Measurements from ENCODE around the gene FOXC2. TPM values are rescaled to one million over a fixed set of nuclear protein-coding genes. Genes with fewer than 3 reads are reported as not detected.

FOXC2 gene
- total RNA-seq, 4 donors from 2014 or later = 9.3 to 18.2 (median 14.1) TPM

DNA sequence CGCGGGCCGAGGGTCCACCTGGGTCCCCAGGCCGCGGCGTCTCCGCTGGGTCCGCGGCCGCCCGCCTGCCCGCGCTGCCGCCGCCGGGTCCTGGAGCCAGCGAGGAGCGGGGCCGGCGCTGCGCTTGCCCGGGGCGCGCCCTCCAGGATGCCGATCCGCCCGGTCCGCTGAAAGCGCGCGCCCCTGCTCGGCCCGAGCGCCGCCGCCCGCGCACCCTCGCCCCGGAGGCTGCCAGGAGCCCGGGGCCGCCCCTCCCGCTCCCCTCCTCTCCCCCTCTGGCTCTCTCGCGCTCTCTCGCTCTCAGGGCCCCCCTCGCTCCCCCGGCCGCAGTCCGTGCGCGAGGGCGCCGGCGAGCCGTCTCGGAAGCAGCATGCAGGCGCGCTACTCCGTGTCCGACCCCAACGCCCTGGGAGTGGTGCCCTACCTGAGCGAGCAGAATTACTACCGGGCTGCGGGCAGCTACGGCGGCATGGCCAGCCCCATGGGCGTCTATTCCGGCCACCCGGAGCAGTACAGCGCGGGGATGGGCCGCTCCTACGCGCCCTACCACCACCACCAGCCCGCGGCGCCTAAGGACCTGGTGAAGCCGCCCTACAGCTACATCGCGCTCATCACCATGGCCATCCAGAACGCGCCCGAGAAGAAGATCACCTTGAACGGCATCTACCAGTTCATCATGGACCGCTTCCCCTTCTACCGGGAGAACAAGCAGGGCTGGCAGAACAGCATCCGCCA lies 504 bp downstream of the FOXC2 start:
- no peaks in the 10 kb centered on the region for H3K9me3 ChIP-seq
- peak overlapping the region; percentile 42 to 60 (median 46) for H3K4me3 ChIP-seq
- H3K4me1 ChIP-seq = peaks cover 0 to 35% (median 2%) of the 10 kb centered on the region in 4 donors
- no peaks in the 10 kb centered on the region for H3K36me3 ChIP-seq
- WGBS, 2 donors = 0% methylated on average over 42 to 45 of the region's 88 CpGs
- H3K27ac ChIP-seq = peak overlapping the region; percentile 53 to 79 (median 74)
- DNase-seq (ENCODE audit: low spot score in 2 of 2) = no peak
- peaks cover 0 to 75% of the 10 kb centered on the region in 2 donors for H3K27me3 ChIP-seq
- TF ChIP-seq POLR2A (IDR thresholded peaks at IDR 0.05) (peak in 1 of 2 donors; percentile 28), EP300 (IDR thresholded peaks at IDR 0.05) (peak in 1 of 2 donors; percentile 14)
- TF ChIP-seq, protein P1, sequence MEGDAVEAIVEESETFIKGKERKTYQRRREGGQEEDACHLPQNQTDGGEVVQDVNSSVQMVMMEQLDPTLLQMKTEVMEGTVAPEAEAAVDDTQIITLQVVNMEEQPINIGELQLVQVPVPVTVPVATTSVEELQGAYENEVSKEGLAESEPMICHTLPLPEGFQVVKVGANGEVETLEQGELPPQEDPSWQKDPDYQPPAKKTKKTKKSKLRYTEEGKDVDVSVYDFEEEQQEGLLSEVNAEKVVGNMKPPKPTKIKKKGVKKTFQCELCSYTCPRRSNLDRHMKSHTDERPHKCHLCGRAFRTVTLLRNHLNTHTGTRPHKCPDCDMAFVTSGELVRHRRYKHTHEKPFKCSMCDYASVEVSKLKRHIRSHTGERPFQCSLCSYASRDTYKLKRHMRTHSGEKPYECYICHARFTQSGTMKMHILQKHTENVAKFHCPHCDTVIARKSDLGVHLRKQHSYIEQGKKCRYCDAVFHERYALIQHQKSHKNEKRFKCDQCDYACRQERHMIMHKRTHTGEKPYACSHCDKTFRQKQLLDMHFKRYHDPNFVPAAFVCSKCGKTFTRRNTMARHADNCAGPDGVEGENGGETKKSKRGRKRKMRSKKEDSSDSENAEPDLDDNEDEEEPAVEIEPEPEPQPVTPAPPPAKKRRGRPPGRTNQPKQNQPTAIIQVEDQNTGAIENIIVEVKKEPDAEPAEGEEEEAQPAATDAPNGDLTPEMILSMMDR (IDR thresholded peaks at IDR 0.05) = no peak

DNA sequence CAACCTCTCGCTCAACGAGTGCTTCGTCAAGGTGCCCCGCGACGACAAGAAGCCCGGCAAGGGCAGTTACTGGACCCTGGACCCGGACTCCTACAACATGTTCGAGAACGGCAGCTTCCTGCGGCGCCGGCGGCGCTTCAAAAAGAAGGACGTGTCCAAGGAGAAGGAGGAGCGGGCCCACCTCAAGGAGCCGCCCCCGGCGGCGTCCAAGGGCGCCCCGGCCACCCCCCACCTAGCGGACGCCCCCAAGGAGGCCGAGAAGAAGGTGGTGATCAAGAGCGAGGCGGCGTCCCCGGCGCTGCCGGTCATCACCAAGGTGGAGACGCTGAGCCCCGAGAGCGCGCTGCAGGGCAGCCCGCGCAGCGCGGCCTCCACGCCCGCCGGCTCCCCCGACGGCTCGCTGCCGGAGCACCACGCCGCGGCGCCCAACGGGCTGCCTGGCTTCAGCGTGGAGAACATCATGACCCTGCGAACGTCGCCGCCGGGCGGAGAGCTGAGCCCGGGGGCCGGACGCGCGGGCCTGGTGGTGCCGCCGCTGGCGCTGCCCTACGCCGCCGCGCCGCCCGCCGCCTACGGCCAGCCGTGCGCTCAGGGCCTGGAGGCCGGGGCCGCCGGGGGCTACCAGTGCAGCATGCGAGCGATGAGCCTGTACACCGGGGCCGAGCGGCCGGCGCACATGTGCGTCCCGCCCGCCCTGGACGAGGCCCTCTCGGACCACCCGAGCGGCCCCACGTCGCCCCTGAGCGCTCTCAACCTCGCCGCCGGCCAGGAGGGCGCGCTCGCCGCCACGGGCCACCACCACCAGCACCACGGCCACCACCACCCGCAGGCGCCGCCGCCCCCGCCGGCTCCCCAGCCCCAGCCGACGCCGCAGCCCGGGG lies 1.3 kb downstream of the FOXC2 start:
- Histone ChIP-seq H3K27me3 (peaks cover 0 to 83% of the 10 kb centered on the region in 2 donors), H3K4me1 (peaks cover 0 to 41% (median 2%) of the 10 kb centered on the region in 4 donors), H3K36me3 (no peaks in the 10 kb centered on the region), H3K9me3 (no peaks in the 10 kb centered on the region), H3K4me3 (peak overlapping the region; percentile 42 to 60 (median 46)), H3K27ac (peak overlapping the region; percentile 53 to 79 (median 74))
- 3 to 6% methylated on average over 18 to 65 of the region's 116 CpGs for WGBS, 2 donors
- no peak for DNase-seq (ENCODE audit: low spot score in 2 of 2)
- TF ChIP-seq POLR2A (IDR thresholded peaks at IDR 0.05) (no peak), EP300 (IDR thresholded peaks at IDR 0.05) (no peak)
- TF ChIP-seq, protein P1 (IDR thresholded peaks at IDR 0.05) = peak in 1 of 5 experiments; percentile 11

GRCh38 chr16:86568677-86569623 lies 2.3 kb downstream of the FOXC2 start:
- H3K9me3 ChIP-seq = no peaks in the 10 kb centered on the region
- 9% methylated on average over 33 of the region's 33 CpGs for whole genome bisulfite sequencing, 2 donors
- no peaks in the 10 kb centered on the region for H3K36me3 ChIP-seq
- no peak for TF ChIP-seq POLR2A (IDR thresholded peaks at IDR 0.05)
- TF ChIP-seq, protein P1 (IDR thresholded peaks at IDR 0.05) = no peak
- TF ChIP-seq EP300 (IDR thresholded peaks at IDR 0.05) = no peak
- peaks cover 0 to 92% of the 10 kb centered on the region in 2 donors for H3K27me3 ChIP-seq
- H3K4me1 ChIP-seq = peaks cover 0 to 42% (median 4%) of the 10 kb centered on the region in 4 donors
- peak overlapping the region; percentile 30 to 60 (median 46) for H3K4me3 ChIP-seq
- DNase-seq (ENCODE audit: low spot score in 2 of 2) = no peak
- peak overlapping the region; percentile 53 to 80 (median 76) for H3K27ac ChIP-seq

- TF ChIP-seq, protein P1 (IDR thresholded peaks at IDR 0.05) = no peak
- TF ChIP-seq POLR2A (IDR thresholded peaks at IDR 0.05) (no peak), EP300 (IDR thresholded peaks at IDR 0.05) (no peak)
- H3K36me3 ChIP-seq = no peaks in the 10 kb centered on the region
- peaks cover 0 to 92% of the 10 kb centered on the region in 2 donors for H3K27me3 ChIP-seq
- peak overlapping the region; percentile 30 to 60 (median 46) for H3K4me3 ChIP-seq
- 40 to 41% methylated on average over 13 of the region's 13 CpGs for WGBS, 2 donors
- no peak for DNase-seq (ENCODE audit: low spot score in 2 of 2)
- peaks cover 0 to 47% (median 7%) of the 10 kb centered on the region in 4 donors for H3K4me1 ChIP-seq
- H3K27ac ChIP-seq = peak overlapping the region; percentile 5 to 80 (median 54)
- H3K9me3 ChIP-seq = no peaks in the 10 kb centered on the region
These were observed 3.2 kb downstream of the FOXC2 start for GRCh38 chr16:86569701-86570447.
